GM21576 (cell line): ENCODE measurements around the gene BRMS1.
A peak's percentile ranks its signal among the peaks of the same experiment; 100 is the strongest.
"Not testable (repeated sequence)": the region's sequence is repeated elsewhere in the genome, so short reads cannot be mapped to it uniquely, and the experiment has no call there.

ENCODE experiments used
- ATAC-seq: cut with Tn5 transposase; IDR thresholded peaks from one replicate; pipeline ENCODE4 v1.9.1; 2021; ENCODE audit warnings: mild to moderate bottlenecking, moderate library complexity; ENCODE audit not compliant: unreplicated experiment

The BRMS1 gene

GRCh38 chr11:66363805-66364535, 19.1 kb upstream of the BRMS1 start:
- ATAC-seq = no peak

GRCh38 chr11:66363187-66363601, 18.3 kb upstream of the BRMS1 start:
- no peak for ATAC-seq

GRCh38 chr11:66362481-66363147, 17.7 kb upstream of the BRMS1 start:
- no peak for ATAC-seq

GRCh38 chr11:66361502-66361941, 16.6 kb upstream of the BRMS1 start:
- no peak for ATAC-seq

- ATAC-seq = no peak
Measured at GRCh38 chr11:66360406-66361073, 15.6 kb upstream of the BRMS1 start.

GRCh38 chr11:66359662-66360087, 14.8 kb upstream of the BRMS1 start:
- no peak for ATAC-seq

GRCh38 chr11:66350560-66351235, 5.8 kb upstream of the BRMS1 start:
- not testable (repeated sequence) for ATAC-seq

- ATAC-seq = no peak
Measured at GRCh38 chr11:66349084-66349386, 4.1 kb upstream of the BRMS1 start.

- no peak for ATAC-seq
Measured at GRCh38 chr11:66347425-66348276, 2.7 kb upstream of the BRMS1 start, which contains the start of gene B4GAT1. B4GAT1 (minus strand) TSS chr11:66347629; CDS start chr11:66347545, 84 bp downstream.

GRCh38 chr11:66346476-66347424, 1.8 kb upstream of the BRMS1 start:
- no peak for ATAC-seq

- ATAC-seq = peak; percentile 11
Measured at GRCh38 chr11:66345316-66345649, 379 bp upstream of the BRMS1 start.

GRCh38 chr11:66343176-66343575, 1.7 kb downstream of the BRMS1 start:
- no peak for ATAC-seq

- ATAC-seq = no peak
Measured at GRCh38 chr11:66341502-66342126, 3.3 kb downstream of the BRMS1 start.

GRCh38 chr11:66340596-66341501, 4.1 kb downstream of the BRMS1 start:
- ATAC-seq = no peak

- no peak for ATAC-seq
Measured at GRCh38 chr11:66339686-66340483, 5.0 kb downstream of the BRMS1 start.

GRCh38 chr11:66339162-66339675, 5.7 kb downstream of the BRMS1 start:
- ATAC-seq = no peak
